GM12865 (cell line): Measurements from ENCODE around the gene EVI5.

Source experiments
- DNase-seq: peaks from one replicate; pipeline ENCODE4 v3.0.0; 2010; ENCODE audit warnings: low read depth
- H3K4me3 ChIP-seq: 2 replicates; pipeline ENCODE4 v1.5.1; 2011; ENCODE audit warnings: mild to moderate bottlenecking, low read depth, low read length, control low read depth
- TF ChIP-seq, protein P1 (sequence below): IDR thresholded peaks from 2 replicates; pipeline ENCODE4 v1.5.1; 2011; ENCODE audit warnings: low read length, control low read depth, low read depth, inconsistent platforms; ENCODE audit not compliant: insufficient read depth; ENCODE audit errors: missing control alignments

The EVI5 gene

DNA sequence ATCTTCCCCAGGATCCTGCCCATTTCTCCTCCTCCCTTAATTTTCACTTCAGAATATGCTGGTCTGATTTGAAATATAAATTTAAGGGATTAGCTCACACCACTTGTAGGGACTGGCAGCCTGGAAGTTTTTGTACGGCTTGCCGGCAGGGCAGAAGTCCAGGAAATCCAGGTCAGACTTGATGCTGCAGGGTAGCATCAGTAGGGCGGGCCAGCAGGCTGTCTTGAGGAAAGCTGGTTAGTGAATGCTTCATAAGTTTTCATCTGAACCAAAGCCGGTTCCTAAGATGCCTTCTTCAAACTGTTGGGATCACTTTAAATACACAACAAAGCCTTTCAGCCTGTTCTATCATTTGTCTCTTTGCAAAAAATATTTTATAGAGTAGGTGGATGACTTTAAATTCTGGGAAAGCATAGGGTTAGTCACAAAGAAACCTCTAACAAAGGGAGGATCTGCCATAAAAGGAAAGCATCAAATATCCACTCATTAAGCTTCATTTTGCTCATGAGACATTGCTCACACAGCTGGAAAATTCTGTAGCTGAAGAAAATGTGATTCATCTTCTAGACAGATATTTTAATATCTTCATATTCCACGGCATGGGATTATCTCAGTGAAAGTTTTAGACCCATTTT is 207.5 kb downstream of the EVI5 start:
- no peak overlapping the region for H3K4me3 ChIP-seq
- no peak for DNase-seq
- TF ChIP-seq, protein P1, sequence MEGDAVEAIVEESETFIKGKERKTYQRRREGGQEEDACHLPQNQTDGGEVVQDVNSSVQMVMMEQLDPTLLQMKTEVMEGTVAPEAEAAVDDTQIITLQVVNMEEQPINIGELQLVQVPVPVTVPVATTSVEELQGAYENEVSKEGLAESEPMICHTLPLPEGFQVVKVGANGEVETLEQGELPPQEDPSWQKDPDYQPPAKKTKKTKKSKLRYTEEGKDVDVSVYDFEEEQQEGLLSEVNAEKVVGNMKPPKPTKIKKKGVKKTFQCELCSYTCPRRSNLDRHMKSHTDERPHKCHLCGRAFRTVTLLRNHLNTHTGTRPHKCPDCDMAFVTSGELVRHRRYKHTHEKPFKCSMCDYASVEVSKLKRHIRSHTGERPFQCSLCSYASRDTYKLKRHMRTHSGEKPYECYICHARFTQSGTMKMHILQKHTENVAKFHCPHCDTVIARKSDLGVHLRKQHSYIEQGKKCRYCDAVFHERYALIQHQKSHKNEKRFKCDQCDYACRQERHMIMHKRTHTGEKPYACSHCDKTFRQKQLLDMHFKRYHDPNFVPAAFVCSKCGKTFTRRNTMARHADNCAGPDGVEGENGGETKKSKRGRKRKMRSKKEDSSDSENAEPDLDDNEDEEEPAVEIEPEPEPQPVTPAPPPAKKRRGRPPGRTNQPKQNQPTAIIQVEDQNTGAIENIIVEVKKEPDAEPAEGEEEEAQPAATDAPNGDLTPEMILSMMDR = no peak

DNA sequence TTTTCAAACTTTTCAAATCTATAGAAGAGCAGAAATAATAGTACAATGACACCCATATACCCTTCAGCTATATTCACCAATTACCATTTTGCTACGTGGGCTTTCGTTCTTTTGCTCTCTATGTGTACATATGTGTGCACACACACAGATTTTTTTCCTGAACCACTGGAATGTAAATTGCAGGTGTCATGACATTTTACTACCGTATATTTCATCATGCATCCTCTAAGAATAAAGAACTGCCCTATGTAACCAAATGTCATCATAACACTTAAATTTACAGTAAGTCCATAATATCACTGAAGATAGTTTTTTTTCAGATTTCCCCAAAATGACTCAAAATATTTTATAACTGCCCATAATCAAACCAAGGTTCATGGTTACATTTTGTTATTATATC is 209.8 kb downstream of the EVI5 start:
- TF ChIP-seq, protein P1 = no peak
- DNase-seq = no peak
- H3K4me3 ChIP-seq = no peak overlapping the region

DNA sequence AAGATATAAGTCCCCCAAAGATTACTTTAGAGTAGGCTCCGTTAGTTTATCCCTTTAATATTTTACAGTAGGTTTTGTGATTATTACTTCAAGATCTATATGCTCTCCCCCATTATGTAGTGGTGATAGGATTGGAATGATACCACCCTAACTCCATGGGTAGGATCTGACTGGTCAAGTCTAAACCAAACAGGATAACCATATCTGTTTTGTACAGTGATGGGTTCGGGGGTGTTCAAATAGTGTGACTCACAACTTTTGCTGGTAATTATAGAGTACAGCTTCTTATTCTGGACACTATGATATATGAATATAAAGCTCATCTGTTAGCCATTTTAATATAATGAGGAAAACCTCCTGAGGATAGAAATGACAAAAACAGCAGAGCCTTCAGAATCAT is 212.4 kb downstream of the EVI5 start:
- TF ChIP-seq, protein P1 = no peak
- DNase-seq = no peak
- H3K4me3 ChIP-seq = no peak overlapping the region

DNA sequence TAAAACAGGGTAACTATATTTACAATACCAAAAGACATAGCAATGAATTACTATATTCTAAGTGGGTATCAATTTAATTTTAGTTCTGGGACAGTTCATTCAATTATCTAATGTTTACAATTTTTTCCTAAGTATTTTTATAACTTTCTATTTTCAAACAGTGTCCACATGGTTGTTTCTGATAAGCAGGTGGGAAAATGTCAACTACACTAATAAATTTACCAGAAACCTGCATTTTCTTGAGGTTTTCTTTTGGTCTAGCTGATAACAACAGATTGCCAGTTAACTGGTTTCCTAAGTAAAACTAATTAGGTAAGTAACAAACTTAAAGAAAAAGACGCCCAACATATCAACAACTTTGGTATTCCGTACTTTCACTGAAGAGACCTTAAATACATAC is 213.3 kb downstream of the EVI5 start:
- H3K4me3 ChIP-seq = no peak overlapping the region
- DNase-seq = no peak
- TF ChIP-seq, protein P1 = no peak

DNA sequence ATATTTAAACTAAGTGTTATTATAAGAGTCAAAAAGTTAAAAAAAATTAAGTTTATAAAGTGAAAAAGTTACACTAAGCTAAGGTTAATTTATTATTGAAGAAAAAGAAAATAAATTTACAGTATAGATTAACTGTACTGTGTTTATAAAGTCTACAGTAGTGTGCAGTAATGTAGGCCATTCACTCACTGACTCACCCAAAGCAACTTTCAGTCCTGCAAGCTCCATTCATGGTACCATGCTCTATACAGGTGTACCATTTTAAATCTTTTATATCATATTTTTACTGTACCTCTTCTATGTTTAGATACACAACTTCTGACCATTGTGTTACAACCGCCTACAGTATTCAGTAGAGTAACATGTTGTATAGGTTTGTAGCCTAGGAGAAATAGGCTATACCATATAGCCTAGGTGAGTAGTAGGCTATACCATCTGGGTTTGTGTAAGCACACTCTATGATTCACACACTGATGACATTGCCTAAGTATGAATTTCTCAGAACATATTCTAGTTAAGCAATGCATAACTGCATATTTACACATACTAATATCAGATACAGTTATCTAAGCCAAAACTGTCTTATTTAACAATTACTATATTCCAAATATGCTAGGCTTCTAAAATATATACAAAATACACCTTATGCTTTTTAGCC is 217.6 kb downstream of the EVI5 start:
- DNase-seq = no peak
- TF ChIP-seq, protein P1 = no peak

DNA sequence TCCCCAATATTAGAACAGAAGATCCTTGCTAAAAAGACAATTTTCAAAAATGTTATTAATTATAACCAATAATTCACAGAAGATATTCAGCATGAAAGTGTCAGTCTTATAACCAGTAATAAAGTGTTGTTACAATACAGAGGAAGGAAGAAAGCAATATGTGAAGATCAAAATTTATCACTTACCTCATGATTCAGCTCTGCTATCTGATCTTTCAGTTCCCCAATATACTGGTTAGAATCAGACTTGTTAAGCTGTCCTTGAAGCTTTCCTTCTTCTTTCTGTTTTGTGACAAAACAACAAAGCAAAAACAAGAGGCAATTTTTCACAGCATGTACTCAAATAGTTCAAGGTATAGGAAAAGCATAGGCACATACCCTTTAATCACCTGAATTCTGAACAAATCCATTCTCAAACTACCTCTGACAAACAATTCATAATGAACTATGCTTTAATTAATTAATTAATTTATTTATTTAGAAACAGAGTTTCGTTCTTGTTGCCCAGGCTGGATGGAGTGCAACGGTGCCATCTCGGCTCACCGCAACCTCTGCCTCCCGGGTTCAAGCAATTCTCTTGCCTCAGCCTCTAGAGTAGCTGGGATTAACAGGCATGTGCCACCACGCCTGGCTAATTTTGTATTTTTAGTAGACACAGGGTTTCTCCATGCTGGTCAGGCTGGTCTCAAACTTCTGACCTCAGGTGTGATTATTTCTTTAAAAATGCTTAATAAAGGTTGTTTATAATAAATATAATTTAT is 221.3 kb downstream of the EVI5 start:
- peak; percentile 43 for DNase-seq
- H3K4me3 ChIP-seq = no peak overlapping the region
- TF ChIP-seq, protein P1 = no peak

More for the DNA sequence above, 217.6 kb downstream of the EVI5 start:
- no peak overlapping the region for H3K4me3 ChIP-seq
